Lung (tissue), 12 donors: ENCODE data around the gene LDHD. TPM values are rescaled to one million over a fixed set of nuclear protein-coding genes. Genes with fewer than 3 reads are reported as not detected.
A peak's percentile ranks its signal among the peaks of the same experiment; 100 is the strongest.

ENCODE experiments used
- ATAC-seq: fragments of 200-7000 bp; cut with Tn5 transposase; one replicate; pipeline ENCODE4 v1.9.1; 2020; ENCODE audit warnings: moderate number of reproducible peaks; ENCODE audit not compliant: insufficient read depth, low FRiP score
- DNase-seq, 3 donors: peaks; one replicate each; pipeline ENCODE4 v3.0.0-alpha.2; 2013 to 2017
- H3K27ac ChIP-seq, 2 donors: one replicate each; pipeline ENCODE4 v1.5.1; 2013; ENCODE audit warnings: mild to moderate bottlenecking in 2 of 2, moderate library complexity in 2 of 2, control low read depth in 1 of 2, inconsistent platforms in 1 of 2, low read depth in 1 of 2, low read length in 1 of 2
- H3K27me3 ChIP-seq, 3 donors: one replicate each; pipeline ENCODE4 v1.5.1; 2013; ENCODE audit warnings: low read length in 2 of 3; ENCODE audit not compliant: control insufficient read depth in 3 of 3, insufficient read depth in 3 of 3
- H3K36me3 ChIP-seq, 4 donors: one replicate each; pipeline ENCODE4 v1.5.1; 2013; ENCODE audit warnings: low read length in 4 of 4, mild to moderate bottlenecking in 1 of 4, moderate library complexity in 1 of 4; ENCODE audit not compliant: control insufficient read depth in 4 of 4, insufficient read depth in 4 of 4
- H3K4me1 ChIP-seq, 5 donors: one replicate each; pipeline ENCODE4 v1.5.1; 2013; ENCODE audit warnings: low read length in 5 of 5, mild to moderate bottlenecking in 2 of 5, moderate library complexity in 1 of 5; ENCODE audit not compliant: control insufficient read depth in 5 of 5, insufficient read depth in 5 of 5
- H3K4me3 ChIP-seq: one replicate; pipeline ENCODE4 v1.5.1; 2013; ENCODE audit warnings: mild to moderate bottlenecking, control low read depth, moderate library complexity
- H3K9ac ChIP-seq, 2 donors: one replicate each; pipeline ENCODE4 v1.5.1; 2013; ENCODE audit warnings: low read length in 2 of 2, control low read depth in 1 of 2; ENCODE audit not compliant: insufficient read depth in 1 of 2
- H3K9me3 ChIP-seq, 4 donors: one replicate each; pipeline ENCODE4 v1.5.1; 2013; ENCODE audit warnings: low read length in 3 of 4, mild to moderate bottlenecking in 1 of 4, moderate library complexity in 1 of 4; ENCODE audit not compliant: control insufficient read depth in 4 of 4, insufficient read depth in 3 of 4
- WGBS, 2 donors: extraction: QIAGEN DNeasy Blood & Tissue Kit; methylation state at CpG; one replicate each; pipeline ENCODE4 v1.1.7; 2013; 5-methylcytosine and 5-hydroxymethylcytosine counted together
- polyA plus RNA-seq, 2 donors: library from polyadenylated mRNA; stranded (reverse); fragments of 200-250 nt; gene quantifications; one replicate each; pipeline ENCODE4 v1.2.1, GENCODE V29; 2013
- total RNA-seq, 2 donors: library from RNA; depleted of rRNA in 1 of 2; stranded (reverse); fragments of >200 nt in 1 of 2; gene quantifications; one replicate each; pipeline ENCODE4 v1.2.1, GENCODE V29; 2014 to 2021
- TF ChIP-seq, protein P1 (sequence below): IDR thresholded peaks from 2 replicates; pipeline ENCODE4 v1.5.1; 2012; ENCODE audit warnings: mild to moderate bottlenecking; ENCODE audit errors: control extremely low read depth, extremely low read depth
- donor health status: control.
- donor health status: control.
- donor health status: Bipolar disorder and iron deficiency.
- donor health status: healthy.
- donor health status: DM: yes; HTN: yes; CAD: no.

LDHD gene
- total and polyA plus RNA-seq, 4 donors: 4.3 to 17.0 (median 8.1) TPM

DNA sequence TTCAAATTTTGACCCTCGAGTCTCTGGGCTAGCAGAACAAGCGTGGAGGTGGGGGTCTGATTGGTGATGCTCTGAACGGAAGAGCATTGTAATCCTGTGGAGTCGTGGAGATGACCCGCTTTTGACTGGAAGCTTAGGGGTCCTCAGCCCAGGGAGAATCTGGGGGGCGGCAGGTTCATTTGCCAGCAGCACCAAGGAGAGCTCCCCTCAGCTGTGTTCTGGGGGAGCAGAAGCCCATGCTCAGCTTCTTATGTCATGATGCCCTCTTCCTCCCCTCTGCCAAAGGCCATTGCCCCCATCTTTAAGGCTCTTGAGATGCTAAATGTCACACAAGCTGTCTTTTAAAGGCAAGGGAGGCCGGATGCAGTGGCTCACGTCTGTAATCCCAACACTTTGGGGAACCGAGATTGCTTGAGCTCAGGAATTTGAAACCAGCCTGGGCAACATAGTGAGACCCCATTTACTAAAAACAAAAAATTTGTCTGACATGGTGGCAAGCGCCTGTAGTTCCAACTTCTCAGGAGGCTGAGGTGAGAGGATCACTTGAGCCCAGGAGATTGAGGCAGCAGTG lies 19.3 kb downstream of the LDHD start:
- DNase-seq (no peak), ATAC-seq (no peak)
- Histone ChIP-seq H3K27ac (peak overlapping the region in 1 of 2 donors; percentile 78), H3K9ac (peak overlapping the region in 1 of 2 donors; percentile 34), H3K9me3 (no peaks in the 10 kb centered on the region), H3K27me3 (no peaks in the 10 kb centered on the region), H3K4me3 (no peak overlapping the region), H3K36me3 (peaks cover 0 to 12% (median 3%) of the 10 kb centered on the region in 4 donors), H3K4me1 (peaks cover 3 to 41% (median 31%) of the 10 kb centered on the region in 5 donors)
- TF ChIP-seq, protein P1, sequence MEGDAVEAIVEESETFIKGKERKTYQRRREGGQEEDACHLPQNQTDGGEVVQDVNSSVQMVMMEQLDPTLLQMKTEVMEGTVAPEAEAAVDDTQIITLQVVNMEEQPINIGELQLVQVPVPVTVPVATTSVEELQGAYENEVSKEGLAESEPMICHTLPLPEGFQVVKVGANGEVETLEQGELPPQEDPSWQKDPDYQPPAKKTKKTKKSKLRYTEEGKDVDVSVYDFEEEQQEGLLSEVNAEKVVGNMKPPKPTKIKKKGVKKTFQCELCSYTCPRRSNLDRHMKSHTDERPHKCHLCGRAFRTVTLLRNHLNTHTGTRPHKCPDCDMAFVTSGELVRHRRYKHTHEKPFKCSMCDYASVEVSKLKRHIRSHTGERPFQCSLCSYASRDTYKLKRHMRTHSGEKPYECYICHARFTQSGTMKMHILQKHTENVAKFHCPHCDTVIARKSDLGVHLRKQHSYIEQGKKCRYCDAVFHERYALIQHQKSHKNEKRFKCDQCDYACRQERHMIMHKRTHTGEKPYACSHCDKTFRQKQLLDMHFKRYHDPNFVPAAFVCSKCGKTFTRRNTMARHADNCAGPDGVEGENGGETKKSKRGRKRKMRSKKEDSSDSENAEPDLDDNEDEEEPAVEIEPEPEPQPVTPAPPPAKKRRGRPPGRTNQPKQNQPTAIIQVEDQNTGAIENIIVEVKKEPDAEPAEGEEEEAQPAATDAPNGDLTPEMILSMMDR: no peak
- WGBS, 2 donors: 86 to 89% methylated on average over 10 of the region's 10 CpGs

DNA sequence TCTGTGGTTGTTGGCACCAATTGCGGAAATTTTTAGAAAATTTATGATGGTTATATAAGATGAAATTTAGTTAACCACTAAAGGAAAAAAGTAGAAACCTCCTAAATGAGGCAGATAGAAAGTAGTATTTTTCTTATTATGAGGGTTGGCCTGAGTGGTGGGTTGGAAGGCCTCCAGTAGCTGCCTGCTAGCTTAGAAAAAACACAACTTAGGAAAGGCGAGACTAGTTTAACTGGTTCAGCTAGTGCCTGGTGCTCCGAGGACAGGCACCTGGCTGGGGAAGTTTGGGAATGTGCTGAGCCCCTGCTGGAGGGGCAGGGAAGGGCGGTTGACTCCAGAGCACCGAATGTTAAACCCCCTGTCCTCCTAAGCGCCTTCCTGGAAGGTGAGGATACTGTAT lies 19.9 kb downstream of the LDHD start:
- Histone ChIP-seq H3K36me3 (peaks cover 0 to 12% (median 3%) of the 10 kb centered on the region in 4 donors), H3K4me3 (no peak overlapping the region), H3K4me1 (peaks cover 3 to 41% (median 31%) of the 10 kb centered on the region in 5 donors), H3K27me3 (no peaks in the 10 kb centered on the region), H3K27ac (peak overlapping the region in 1 of 2 donors; percentile 12), H3K9me3 (no peaks in the 10 kb centered on the region), H3K9ac (peak overlapping the region in 1 of 2 donors; percentile 34)
- TF ChIP-seq, protein P1: no peak
- WGBS, 2 donors: 52 to 64% methylated on average over 6 of the region's 6 CpGs
- DNase-seq (peak; percentile 70 to 90 (median 72)), ATAC-seq (peak; percentile 10)

DNA sequence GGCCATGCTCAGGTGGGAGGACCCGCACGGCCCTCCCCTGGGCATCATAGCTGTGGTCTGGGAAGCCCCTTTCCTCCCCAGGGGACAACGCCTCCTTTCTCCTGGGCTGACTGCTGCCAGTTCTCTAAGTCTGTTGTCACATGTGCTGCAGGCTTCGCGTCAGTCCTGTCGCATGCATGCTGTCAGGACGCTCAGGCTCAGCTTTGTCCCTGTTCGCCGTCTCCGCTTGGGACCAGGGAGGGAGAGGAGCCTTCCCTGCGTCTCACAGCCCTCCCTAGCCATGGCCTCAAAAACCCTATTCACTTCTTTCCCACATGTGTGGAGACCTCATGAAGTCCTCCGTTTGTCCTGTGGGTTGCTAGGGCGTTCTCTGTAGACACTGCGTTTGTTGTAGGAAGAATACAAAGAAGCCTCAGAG lies 21.4 kb downstream of the LDHD start:
- ATAC-seq: no peak
- WGBS, 2 donors: 92 to 94% methylated on average over 14 of the region's 14 CpGs
- peaks cover 3 to 40% (median 31%) of the 10 kb centered on the region in 5 donors for H3K4me1 ChIP-seq

More for the DNA sequence above, 21.4 kb downstream of the LDHD start:
- Histone ChIP-seq H3K27ac (no peak overlapping the region), H3K27me3 (no peaks in the 10 kb centered on the region), H3K36me3 (peaks cover 0 to 12% (median 3%) of the 10 kb centered on the region in 4 donors), H3K9me3 (no peaks in the 10 kb centered on the region), H3K4me3 (no peak overlapping the region), H3K9ac (no peak overlapping the region)
- no peak for DNase-seq
- TF ChIP-seq, protein P1: no peak
